Hair follicle dermal papilla cell (primary cell): ENCODE results near the gene BICRA. TPM values are rescaled to one million over a fixed set of nuclear protein-coding genes. Genes with fewer than 3 reads are reported as not detected.

Source experiments
- small RNA-seq: library from RNA; depleted of rRNA; stranded (forward); fragments of <200 nt; gene quantifications from one replicate; pipeline ENCODE3, GENCODE V24; 2012
- total RNA-seq: library from RNA; depleted of rRNA; stranded (reverse); fragments of >200 nt; gene quantifications from 2 replicates; pipeline ENCODE4 v1.2.3, GENCODE V29; 2012

BICRA gene
- total RNA-seq: 12.0 and 14.9 TPM in 2 replicates

DNA sequence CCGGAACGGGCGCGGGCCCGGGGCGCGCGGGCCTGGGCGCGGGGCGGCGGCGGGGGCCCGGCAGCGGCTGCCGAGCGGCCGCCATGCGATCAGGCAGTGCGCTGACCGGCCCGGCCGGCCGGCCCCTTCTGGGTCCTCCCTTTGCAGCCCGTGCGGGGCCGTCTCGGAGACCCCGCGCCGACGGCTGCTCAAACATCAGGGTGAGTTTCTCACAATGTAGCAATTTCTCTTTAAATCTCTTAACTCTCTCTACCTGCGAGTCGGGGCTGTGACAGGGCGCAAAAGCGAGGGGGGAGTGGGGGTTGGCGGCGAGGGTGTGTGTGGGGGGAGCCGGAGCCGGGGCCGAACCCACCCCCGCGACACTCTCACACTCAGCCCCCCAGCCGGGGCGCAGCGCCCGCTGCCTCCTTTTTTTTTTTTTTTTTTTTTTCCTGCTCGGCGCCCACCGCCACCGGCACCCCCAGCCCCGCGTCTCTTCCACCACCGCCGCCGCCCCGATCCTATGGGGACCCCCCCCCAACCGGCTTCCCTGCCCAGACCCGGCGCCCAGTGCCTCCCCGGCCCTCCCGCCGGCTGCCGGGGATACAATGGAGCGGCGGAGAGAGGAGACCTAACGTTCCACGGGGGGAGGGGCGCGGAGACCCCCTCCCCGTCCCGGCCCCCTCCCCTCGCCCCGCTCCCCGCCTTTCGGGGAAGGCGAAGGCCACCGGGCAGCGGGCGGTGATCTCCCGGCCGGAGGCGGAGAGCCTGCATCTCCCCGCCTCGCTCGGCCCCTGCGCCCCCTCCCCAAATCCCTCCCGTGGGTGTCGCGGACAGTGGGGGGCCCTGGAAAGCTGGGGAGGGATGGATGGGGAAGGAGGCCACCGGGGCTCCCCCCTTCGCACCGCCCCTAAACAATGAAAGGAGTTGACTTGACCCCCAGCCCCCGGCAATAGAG is at the start of gene BICRA:
Gene BICRA (plus strand): TSS at position 166 of the 937 bp plus-strand sequence. CDS start 64,441 bp downstream, outside the sequence.

DNA sequence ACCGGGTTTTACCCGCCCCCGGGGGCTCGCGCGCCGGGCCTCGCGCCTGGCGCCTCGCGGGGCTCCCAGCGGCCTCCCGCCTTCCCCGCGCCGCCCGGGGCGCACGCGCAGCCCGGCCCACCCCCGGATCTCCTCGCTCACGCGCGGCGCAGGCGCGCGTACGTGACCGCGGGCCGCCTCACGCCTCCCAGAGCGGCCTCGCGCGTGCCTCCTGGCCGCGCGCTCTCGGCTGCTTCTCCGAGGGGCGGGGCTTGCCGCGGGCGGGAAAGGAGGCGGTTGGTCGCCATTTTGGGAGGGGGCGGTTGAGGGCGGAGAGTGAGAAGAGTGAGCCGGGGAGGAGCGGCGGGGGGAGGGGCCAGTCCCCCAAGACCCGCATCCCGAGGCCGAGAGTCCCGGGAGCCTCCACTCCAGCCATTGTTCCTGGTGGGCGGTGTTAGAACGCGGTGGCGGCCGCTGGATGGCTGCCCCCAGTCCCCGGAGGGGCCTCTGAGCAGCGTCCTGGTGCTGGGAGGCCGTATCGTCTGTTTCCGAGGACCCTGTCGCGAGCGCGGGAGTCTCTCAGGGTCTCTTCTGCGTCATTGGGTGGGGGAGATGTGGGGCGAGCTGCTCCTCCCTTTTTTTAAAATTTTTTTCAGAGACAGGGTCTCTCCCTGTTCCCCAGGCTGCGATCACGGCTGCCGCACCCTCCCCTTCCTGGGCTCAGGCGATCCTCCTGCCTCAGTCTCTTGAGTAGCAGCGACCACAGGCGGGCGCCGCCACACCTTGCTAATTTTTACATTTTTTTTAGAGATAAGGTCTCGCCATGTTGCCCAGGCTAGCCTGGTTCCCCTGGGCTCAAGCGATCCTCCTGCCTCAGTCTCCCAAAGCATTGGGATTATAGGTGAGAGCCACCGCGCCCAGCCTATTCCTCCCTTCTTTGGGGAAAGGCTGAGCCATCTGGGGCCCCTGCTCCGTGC is 35.6 kb upstream of the BICRA start, which contains the start of gene ZNF541:
Gene ZNF541 (minus strand): TSS at position 78 of the 956 bp plus-strand sequence. CDS start 17,292 bp downstream, outside the sequence.

GRCh38 chr19:47713046-47714021 is 104.4 kb downstream of the BICRA start, which contains the start of gene EHD2:
Gene EHD2, plus strand, starts transcription at chr19:47713422. Its CDS starts 3,191 bp downstream, at chr19:47716613.

DNA sequence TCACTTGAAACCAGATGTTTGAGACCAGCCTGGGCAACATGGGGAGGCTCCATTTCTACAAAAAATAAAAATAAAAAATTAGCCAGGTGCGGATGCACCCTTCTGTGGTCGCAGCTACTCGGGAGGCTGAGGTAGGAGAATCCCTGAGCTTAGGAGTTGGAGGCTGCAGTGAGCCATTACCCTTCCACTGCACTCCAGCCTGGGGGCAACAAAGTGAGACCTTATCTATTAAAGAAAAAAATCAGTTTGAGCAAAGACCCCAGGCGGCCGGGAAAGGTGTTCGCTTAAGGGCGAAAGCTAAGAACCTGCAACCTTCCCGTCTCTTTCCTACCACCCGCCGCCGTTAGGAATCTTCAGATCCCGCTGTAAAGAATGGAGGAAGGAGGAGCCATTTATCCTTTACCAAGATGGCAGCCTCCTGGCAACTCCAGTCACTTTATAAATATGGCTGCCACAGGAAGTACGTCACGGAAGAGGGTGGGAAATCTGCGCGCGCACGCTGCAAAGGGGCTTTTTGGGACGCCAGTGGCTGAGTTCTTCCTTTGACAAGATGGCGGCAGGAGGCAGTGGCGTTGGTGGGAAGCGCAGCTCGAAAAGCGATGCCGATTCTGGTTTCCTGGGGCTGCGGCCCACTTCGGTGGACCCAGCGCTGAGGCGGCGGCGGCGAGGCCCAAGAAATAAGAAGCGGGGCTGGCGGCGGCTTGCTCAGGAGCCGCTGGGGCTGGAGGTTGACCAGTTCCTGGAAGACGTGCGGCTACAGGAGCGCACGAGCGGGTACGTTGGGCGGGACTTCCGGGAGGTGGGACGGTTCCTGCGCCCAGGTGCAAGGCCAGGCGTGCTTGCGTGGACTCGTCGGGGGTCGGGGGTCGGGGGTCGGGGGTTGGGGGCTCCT is 136.3 kb downstream of the BICRA start, which contains the start of gene NOP53:
Gene NOP53 (plus strand): TSS at position 537 of the 892 bp plus-strand sequence. CDS start 14 bp downstream, at position 551.

Small RNA genes within 50 kb of the gene (small RNA-seq; reads per million reads assigned to genes)
- gene RN7SL322P: not detected

Other genes starting within 250 kb of the BICRA start
- 36.7 and 51.6 TPM in 2 replicates for gene MEIS3, start 189.6 kb upstream of the BICRA start, total RNA-seq
- 0.97 TPM in 1 of 2 replicates, not detected in the other for gene SLC8A2, start 137.2 kb upstream of the BICRA start, total RNA-seq
- 2.6 and 2.8 TPM in 2 replicates for gene KPTN, start 124.9 kb upstream of the BICRA start, total RNA-seq
- gene NAPA, start 94.1 kb upstream of the BICRA start, total RNA-seq: 81.9 and 117 TPM in 2 replicates
- gene ZNF541, start 36.0 kb upstream of the BICRA start, total RNA-seq: not detected in 2 replicates
- gene EHD2, start 104.3 kb downstream of the BICRA start, total RNA-seq: 230 and 251 TPM in 2 replicates
- gene NOP53, start 136.4 kb downstream of the BICRA start, total RNA-seq: 106 and 110 TPM in 2 replicates
- 127 and 158 TPM in 2 replicates for gene SELENOW, start 169.6 kb downstream of the BICRA start, total RNA-seq
- not detected in 2 replicates for gene TPRX1, start 195.4 kb downstream of the BICRA start, total RNA-seq
- gene CRX, start 212.8 kb downstream of the BICRA start, total RNA-seq: not detected in 2 replicates